ENCODE measurements around the gene CHTOP. TPM values are rescaled to one million over a fixed set of nuclear protein-coding genes. Genes with fewer than 3 reads are reported as not detected.

CHTOP gene
- total and polyA plus RNA-seq, 2 of the 8 experiments (the other 6 are each of a cell fraction or from before 2014, with no cell fraction given), result 84.6 to 104 TPM

DNA sequence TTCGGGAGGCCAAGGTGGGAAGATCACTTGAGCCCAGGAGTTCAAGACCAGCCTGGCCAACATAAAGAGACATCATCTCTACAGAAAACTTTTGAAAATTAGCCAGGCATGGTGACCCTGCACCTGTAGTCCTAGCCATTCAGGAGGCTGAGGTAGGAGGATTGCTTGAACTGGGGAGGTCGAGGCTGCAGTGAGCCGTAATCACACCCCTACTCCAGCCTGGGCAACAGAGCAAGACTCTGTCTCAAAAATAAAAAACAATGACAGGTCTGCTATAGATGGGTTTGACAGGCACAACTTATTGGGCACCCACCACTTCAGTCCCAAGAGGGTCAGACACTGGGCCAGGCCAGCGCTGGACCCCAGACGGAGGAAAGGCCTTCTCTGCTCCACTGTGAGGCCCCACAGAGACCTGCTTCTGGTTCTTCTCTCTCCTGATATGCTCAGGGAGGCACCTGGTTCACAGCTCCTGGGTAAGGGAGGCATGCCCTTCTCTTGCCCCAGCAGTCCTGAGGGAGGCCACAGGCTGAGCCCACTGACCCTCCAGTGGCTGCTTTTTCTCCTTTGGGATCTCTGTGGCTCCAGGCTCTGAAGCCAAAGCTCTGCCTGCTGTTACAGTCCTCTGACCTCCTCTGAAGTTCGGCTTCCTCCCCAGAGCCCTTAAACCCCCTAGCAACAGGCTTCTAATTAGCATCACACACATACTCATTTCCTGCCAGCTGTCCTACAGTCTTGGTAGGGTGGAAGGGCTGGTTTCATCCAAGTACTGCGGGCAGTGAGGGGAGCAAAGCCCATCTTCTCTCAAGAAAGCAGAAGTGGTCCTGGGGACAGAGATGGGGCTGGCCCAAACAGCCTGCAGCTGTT is 35.3 kb upstream of the CHTOP start (continued):
- TF ChIP-seq RXRA (IDR thresholded peaks at IDR 0.05; ENCODE audit: insufficient read depth, low read depth, low read length) (no peak), BRCA1 (IDR thresholded peaks at IDR 0.05; ENCODE audit: low read depth, low read length) (no peak), SP2 (IDR thresholded peaks at IDR 0.05; ENCODE audit: low read length) (no peak), TCF12 (IDR thresholded peaks at IDR 0.05; ENCODE audit: low read depth, low read length) (peak; percentile 82), EGR1 (IDR thresholded peaks at IDR 0.05; ENCODE audit: borderline replicate concordance, low read depth, low read length) (no peak)
